Measurements from ENCODE around the gene RASAL1.

The RASAL1 gene

GRCh38 chr12:113134071-113134470, 1.5 kb downstream of the RASAL1 start:
- Histone ChIP-seq H3K36me3 (ENCODE audit: control insufficient read depth in 1 of 2, insufficient read depth in 2 of 2, low read depth in 1 of 2, low read length in 2 of 2) (no peaks in the 10 kb centered on the region), H3K27me3 (ENCODE audit: control insufficient read depth in 1 of 2, insufficient read depth in 1 of 2, low read length in 2 of 2) (peaks cover 49 to 69% of the 10 kb centered on the region in 2 experiments), H3K4me1 (ENCODE audit: control insufficient read depth, insufficient read depth, low read depth, low read length) (peaks cover 41% of the 10 kb centered on the region), H4K91ac (ENCODE audit: low read length) (no peak overlapping the region), H2BK15ac (ENCODE audit: low read depth, poor library complexity, severe bottlenecking) (no peak overlapping the region), H2BK5ac (ENCODE audit: low read depth, low read length, poor library complexity, severe bottlenecking) (no peak overlapping the region), H3K27ac (ENCODE audit: low read length, poor library complexity, severe bottlenecking) (no peak overlapping the region), H3K4ac (ENCODE audit: low read depth in 1 of 2, low read length in 2 of 2) (no peak overlapping the region), H3K23ac (ENCODE audit: low read length in 2 of 2) (no peak overlapping the region), H3K9me3 (ENCODE audit: control insufficient read depth, low read length) (no peaks in the 10 kb centered on the region), H3K9ac (ENCODE audit: low read length) (no peak overlapping the region), H3K4me3 (ENCODE audit: insufficient read depth in 1 of 2, low read depth in 1 of 2, low read length in 2 of 2) (no peak overlapping the region), H3K79me1 (replicated peaks; ENCODE audit: low read length, poor library complexity, severe bottlenecking) (no peaks in the 10 kb centered on the region), H2AFZ (ENCODE audit: low read depth, low read length) (no peak overlapping the region), H2BK12ac (ENCODE audit: low read length in 2 of 2) (no peak overlapping the region), H3K4me2 (ENCODE audit: low read length, poor library complexity, severe bottlenecking) (no peak overlapping the region), H3K14ac (ENCODE audit: low read length in 2 of 2) (no peak overlapping the region), H2BK120ac (ENCODE audit: low read depth, low read length) (no peak overlapping the region), H4K8ac (ENCODE audit: low read length) (no peak overlapping the region), H2AK5ac (ENCODE audit: low read length, severe bottlenecking) (no peak overlapping the region), H3K18ac (ENCODE audit: low read depth in 1 of 2, low read length in 2 of 2) (no peak overlapping the region)
- 75% methylated on average over 2 of the region's 2 CpGs for WGBS
- no peak for DNase-seq

- no peaks in the 10 kb centered on the region for H3K79me1 ChIP-seq (replicated peaks; ENCODE audit: low read length, poor library complexity, severe bottlenecking)
- H3K14ac ChIP-seq (ENCODE audit: low read length in 2 of 2), result no peak overlapping the region
- H2BK5ac ChIP-seq (ENCODE audit: low read depth, low read length, poor library complexity, severe bottlenecking), result no peak overlapping the region
- no peak overlapping the region for H3K23ac ChIP-seq (ENCODE audit: low read length in 2 of 2)
- no peak overlapping the region for H2AFZ ChIP-seq (ENCODE audit: low read depth, low read length)
- H4K91ac ChIP-seq (ENCODE audit: low read length), result no peak overlapping the region
- no peak overlapping the region for H3K9ac ChIP-seq (ENCODE audit: low read length)
- no peaks in the 10 kb centered on the region for H3K36me3 ChIP-seq (ENCODE audit: control insufficient read depth in 1 of 2, insufficient read depth in 2 of 2, low read depth in 1 of 2, low read length in 2 of 2)
- DNase-seq, result no peak
- no peak overlapping the region for H2BK15ac ChIP-seq (ENCODE audit: low read depth, poor library complexity, severe bottlenecking)
- no peak overlapping the region for H4K8ac ChIP-seq (ENCODE audit: low read length)
- 64% methylated on average over 3 of the region's 3 CpGs for WGBS
- no peak overlapping the region for H3K4me2 ChIP-seq (ENCODE audit: low read length, poor library complexity, severe bottlenecking)
- H2AK5ac ChIP-seq (ENCODE audit: low read length, severe bottlenecking), result no peak overlapping the region
- no peak overlapping the region for H3K27ac ChIP-seq (ENCODE audit: low read length, poor library complexity, severe bottlenecking)
- H3K4me1 ChIP-seq (ENCODE audit: control insufficient read depth, insufficient read depth, low read depth, low read length), result peaks cover 38% of the 10 kb centered on the region
- no peak overlapping the region for H2BK120ac ChIP-seq (ENCODE audit: low read depth, low read length)
- no peak overlapping the region for H2BK12ac ChIP-seq (ENCODE audit: low read length in 2 of 2)
- no peak overlapping the region for H3K4me3 ChIP-seq (ENCODE audit: insufficient read depth in 1 of 2, low read depth in 1 of 2, low read length in 2 of 2)
- H3K18ac ChIP-seq (ENCODE audit: low read depth in 1 of 2, low read length in 2 of 2), result no peak overlapping the region
- H3K4ac ChIP-seq (ENCODE audit: low read depth in 1 of 2, low read length in 2 of 2), result no peak overlapping the region
- no peaks in the 10 kb centered on the region for H3K9me3 ChIP-seq (ENCODE audit: control insufficient read depth, low read length)
- peaks cover 53 to 72% of the 10 kb centered on the region in 2 experiments for H3K27me3 ChIP-seq (ENCODE audit: control insufficient read depth in 1 of 2, insufficient read depth in 1 of 2, low read length in 2 of 2)
Measured at GRCh38 chr12:113133666-113134065, 1.9 kb downstream of the RASAL1 start.

DNA sequence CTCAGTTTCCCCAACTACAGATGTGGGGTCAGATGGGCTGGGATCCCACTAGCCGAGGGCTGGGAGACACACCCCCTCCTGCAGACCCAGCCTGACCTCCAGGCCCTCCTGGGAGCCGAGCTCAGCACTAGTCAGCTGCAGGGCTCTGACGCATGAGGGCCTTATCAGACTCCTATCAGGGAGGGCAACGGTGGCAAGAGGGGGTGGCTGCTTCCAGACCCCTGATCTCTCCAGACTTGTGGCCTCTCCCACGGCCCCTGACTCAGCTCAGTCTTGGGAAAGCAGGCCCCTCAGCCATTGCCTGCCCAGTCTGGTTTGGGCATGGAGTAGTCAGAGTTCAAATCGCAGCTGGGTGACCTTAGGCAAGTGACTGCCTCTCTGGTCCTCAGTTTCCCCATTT, 2.5 kb downstream of the RASAL1 start:
- H3K4me1 ChIP-seq (ENCODE audit: control insufficient read depth, insufficient read depth, low read depth, low read length), result peaks cover 35% of the 10 kb centered on the region
- DNase-seq, result no peak
- H3K18ac ChIP-seq (ENCODE audit: low read depth in 1 of 2, low read length in 2 of 2), result no peak overlapping the region
- no peak overlapping the region for H4K8ac ChIP-seq (ENCODE audit: low read length)
- H2AK5ac ChIP-seq (ENCODE audit: low read length, severe bottlenecking), result no peak overlapping the region
- H3K4me3 ChIP-seq (ENCODE audit: insufficient read depth in 1 of 2, low read depth in 1 of 2, low read length in 2 of 2), result no peak overlapping the region
- WGBS, result 47% methylated on average over 6 of the region's 6 CpGs
- H3K14ac ChIP-seq (ENCODE audit: low read length in 2 of 2), result no peak overlapping the region
- no peak overlapping the region for H2BK5ac ChIP-seq (ENCODE audit: low read depth, low read length, poor library complexity, severe bottlenecking)
- H2BK15ac ChIP-seq (ENCODE audit: low read depth, poor library complexity, severe bottlenecking), result no peak overlapping the region
- no peak overlapping the region for H2BK120ac ChIP-seq (ENCODE audit: low read depth, low read length)
- no peak overlapping the region for H3K9ac ChIP-seq (ENCODE audit: low read length)
- no peak overlapping the region for H3K4ac ChIP-seq (ENCODE audit: low read depth in 1 of 2, low read length in 2 of 2)
- no peak overlapping the region for H3K4me2 ChIP-seq (ENCODE audit: low read length, poor library complexity, severe bottlenecking)
- no peak overlapping the region for H3K23ac ChIP-seq (ENCODE audit: low read length in 2 of 2)
- no peaks in the 10 kb centered on the region for H3K79me1 ChIP-seq (replicated peaks; ENCODE audit: low read length, poor library complexity, severe bottlenecking)
- H3K27me3 ChIP-seq (ENCODE audit: control insufficient read depth in 1 of 2, insufficient read depth in 1 of 2, low read length in 2 of 2), result peaks cover 60 to 74% of the 10 kb centered on the region in 2 experiments
- no peak overlapping the region for H3K27ac ChIP-seq (ENCODE audit: low read length, poor library complexity, severe bottlenecking)
- H2BK12ac ChIP-seq (ENCODE audit: low read length in 2 of 2), result no peak overlapping the region
- no peaks in the 10 kb centered on the region for H3K36me3 ChIP-seq (ENCODE audit: control insufficient read depth in 1 of 2, insufficient read depth in 2 of 2, low read depth in 1 of 2, low read length in 2 of 2)
- no peaks in the 10 kb centered on the region for H3K9me3 ChIP-seq (ENCODE audit: control insufficient read depth, low read length)
- no peak overlapping the region for H2AFZ ChIP-seq (ENCODE audit: low read depth, low read length)
- H4K91ac ChIP-seq (ENCODE audit: low read length), result no peak overlapping the region

DNA sequence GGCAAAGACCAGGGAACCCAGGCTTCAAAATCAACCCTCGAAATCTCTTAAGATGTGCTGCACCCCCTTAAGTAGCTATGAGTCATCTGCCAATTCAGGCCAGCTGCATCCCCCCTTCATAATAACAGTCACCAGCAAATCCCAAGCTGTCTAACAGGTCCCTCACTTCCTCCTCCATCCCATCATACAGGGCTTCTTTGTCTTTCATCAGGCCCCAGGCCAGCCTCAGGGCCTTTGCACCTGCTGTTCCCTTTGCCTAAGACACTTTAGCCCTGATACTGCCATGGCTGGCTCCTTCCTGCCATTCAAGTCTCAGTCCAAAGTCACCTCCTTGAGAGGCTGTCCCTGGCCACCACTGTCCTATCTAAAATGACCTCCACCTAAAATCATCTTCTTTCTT, 4.0 kb downstream of the RASAL1 start:
- WGBS, result 48% methylated on average over 1 of the region's 1 CpG

More for the DNA sequence above, 4.0 kb downstream of the RASAL1 start:
- Histone ChIP-seq H3K27me3 (ENCODE audit: control insufficient read depth in 1 of 2, insufficient read depth in 1 of 2, low read length in 2 of 2) (peaks cover 64 to 79% of the 10 kb centered on the region in 2 experiments), H3K79me1 (replicated peaks; ENCODE audit: low read length, poor library complexity, severe bottlenecking) (no peaks in the 10 kb centered on the region), H3K27ac (ENCODE audit: low read length, poor library complexity, severe bottlenecking) (no peak overlapping the region), H2AK5ac (ENCODE audit: low read length, severe bottlenecking) (no peak overlapping the region), H2BK5ac (ENCODE audit: low read depth, low read length, poor library complexity, severe bottlenecking) (no peak overlapping the region), H3K23ac (ENCODE audit: low read length in 2 of 2) (no peak overlapping the region), H2BK12ac (ENCODE audit: low read length in 2 of 2) (no peak overlapping the region), H2BK15ac (ENCODE audit: low read depth, poor library complexity, severe bottlenecking) (no peak overlapping the region), H2AFZ (ENCODE audit: low read depth, low read length) (no peak overlapping the region), H3K4ac (ENCODE audit: low read depth in 1 of 2, low read length in 2 of 2) (no peak overlapping the region), H4K8ac (ENCODE audit: low read length) (no peak overlapping the region), H2BK120ac (ENCODE audit: low read depth, low read length) (no peak overlapping the region), H3K9me3 (ENCODE audit: control insufficient read depth, low read length) (no peaks in the 10 kb centered on the region), H3K18ac (ENCODE audit: low read depth in 1 of 2, low read length in 2 of 2) (no peak overlapping the region), H3K36me3 (ENCODE audit: control insufficient read depth in 1 of 2, insufficient read depth in 2 of 2, low read depth in 1 of 2, low read length in 2 of 2) (no peaks in the 10 kb centered on the region), H3K14ac (ENCODE audit: low read length in 2 of 2) (no peak overlapping the region), H3K4me3 (ENCODE audit: insufficient read depth in 1 of 2, low read depth in 1 of 2, low read length in 2 of 2) (no peak overlapping the region), H4K91ac (ENCODE audit: low read length) (no peak overlapping the region), H3K4me1 (ENCODE audit: control insufficient read depth, insufficient read depth, low read depth, low read length) (peaks cover 34% of the 10 kb centered on the region), H3K4me2 (ENCODE audit: low read length, poor library complexity, severe bottlenecking) (no peak overlapping the region), H3K9ac (ENCODE audit: low read length) (no peak overlapping the region)
- DNase-seq, result no peak

All from mesenchymal stem cell (in vitro differentiated cells and primary cell).